K562 (cell line): ENCODE data around the gene RNF151. TPM values are rescaled to one million over a fixed set of nuclear protein-coding genes. Genes with fewer than 3 reads are reported as not detected.

Experiments
- MTF1 ChIP-seq: fragments of 250-450 bp; sonication (Bioruptor Pico); IDR thresholded peaks from 2 replicates; pipeline ENCODE4 v1.9.0; 2021; ENCODE audit warnings: moderate library complexity, mild to moderate bottlenecking, inconsistent platforms, borderline replicate concordance
- NCOA4 ChIP-seq: fragments of 450-650 bp; IDR thresholded peaks from 2 replicates; pipeline ENCODE4 v1.6.1; 2018; ENCODE audit warnings: mild to moderate bottlenecking; ENCODE audit not compliant: partially characterized antibody
- NFXL1 ChIP-seq: fragments of 450-650 bp; formaldehyde crosslinking; IDR thresholded peaks from 2 replicates; pipeline ENCODE4 v1.4.0; 2021; ENCODE audit warnings: mild to moderate bottlenecking
- RAD51 ChIP-seq: fragments of 450-650 bp; IDR thresholded peaks from 2 replicates; pipeline ENCODE4 v1.7.1; 2016; ENCODE audit warnings: low read depth, mild to moderate bottlenecking, borderline replicate concordance
- RNF2 ChIP-seq: sonication (generic); IDR thresholded peaks from 2 replicates; pipeline ENCODE4 v1.6.1; 2016
- TAF1 ChIP-seq: IDR thresholded peaks from 2 replicates; pipeline ENCODE4 v1.6.1; 2011; ENCODE audit warnings: mild to moderate bottlenecking, low read length, moderate library complexity; ENCODE audit not compliant: insufficient read depth, control insufficient read depth, severe bottlenecking; ENCODE audit errors: extremely low read depth
- TRIM28 ChIP-seq: fragments of 450-650 bp; IDR thresholded peaks from 2 replicates; pipeline ENCODE4 v1.6.1; 2017
- XRCC4 ChIP-seq: IDR thresholded peaks from one replicate; pipeline ENCODE4 v1.6.1; 2011; ENCODE audit not compliant: insufficient read depth, insufficient read length; ENCODE audit errors: extremely low read depth
- ZBTB34 ChIP-seq: fragments of 250-450 bp; sonication (Bioruptor Pico); IDR thresholded peaks from 2 replicates; pipeline ENCODE4 v1.8.0; 2021; ENCODE audit warnings: mild to moderate bottlenecking, moderate library complexity
- ZBTB7A ChIP-seq: IDR thresholded peaks from 2 replicates; pipeline ENCODE4 v1.6.1; 2011; ENCODE audit warnings: low read depth, mild to moderate bottlenecking, low read length, moderate library complexity, borderline replicate concordance; ENCODE audit not compliant: control insufficient read depth
- ZNF143 ChIP-seq: sonication (generic); formaldehyde crosslinking; IDR thresholded peaks from 2 replicates; pipeline ENCODE4 v1.9.0; 2022; ENCODE audit warnings: mild to moderate bottlenecking, missing genetic modification reagents
- ZNF239 ChIP-seq: fragments of 250-450 bp; sonication (Bioruptor Pico); IDR thresholded peaks from 2 replicates; pipeline ENCODE4 v1.4.0; 2020; ENCODE audit warnings: mild to moderate bottlenecking
- ZNF347 ChIP-seq: fragments of 450-650 bp; formaldehyde crosslinking; IDR thresholded peaks from 2 replicates; pipeline ENCODE4 v1.4.0; 2020; ENCODE audit warnings: low read depth, mild to moderate bottlenecking, moderate library complexity
- ZNF449 ChIP-seq: fragments of 250-450 bp; sonication (Bioruptor Pico); IDR thresholded peaks from 2 replicates; pipeline ENCODE4 v1.8.0; 2022; ENCODE audit warnings: moderate library complexity, mild to moderate bottlenecking, inconsistent platforms
- ZNF699 ChIP-seq: fragments of 250-450 bp; sonication (Bioruptor Pico); IDR thresholded peaks from 2 replicates; pipeline ENCODE4 v1.8.0; 2021; ENCODE audit warnings: mild to moderate bottlenecking, moderate library complexity; ENCODE audit not compliant: insufficient replicate concordance
- polyA plus RNA-seq, 8 experiments: library from polyadenylated mRNA; depleted of rRNA in 4 of 8; stranded (reverse) in 5 of 8; unstranded in 3 of 8; fragments of >200 nt; fragmentation: Nextera tagmentation in 2 of 8; fragmentation: Illumina TruSeq in 1 of 8; extraction: Ambion mirVana in 2 of 8; extraction: Trizol in 1 of 8; gene quantifications; 2 replicates each; pipeline versions ENCODE4 v1.2.1 to v1.2.3, GENCODE V29; 2011 to 2014; ENCODE audit warnings: inconsistent platforms in 1 of 8, missing spikeins in 1 of 8
- total RNA-seq, 7 experiments: library from RNA; depleted of rRNA in 6 of 7; stranded (reverse); fragments of >200 nt in 6 of 7; fragmentation: Illumina TruSeq in 2 of 7; extraction: Trizol in 2 of 7; gene quantifications; 2 replicates each; pipeline versions ENCODE4 v1.2.1 to v1.2.3, GENCODE V29; 2011 to 2021; ENCODE audit warnings: low replicate concordance in 1 of 7
- TF ChIP-seq, protein P1 (sequence below): fragments of 450-650 bp; IDR thresholded peaks from 2 replicates; pipeline ENCODE4 v1.6.1; 2018; ENCODE audit not compliant: partially characterized antibody
- TF ChIP-seq, protein P2 (sequence below): sonication (generic); formaldehyde crosslinking; IDR thresholded peaks from 2 replicates; pipeline ENCODE4 v1.4.0; 2020; ENCODE audit warnings: mild to moderate bottlenecking, missing genetic modification reagents

RNF151 gene
- total and polyA plus RNA-seq, 9 of the 15 experiments (the other 6 are each of a cell fraction or from before 2014, with no cell fraction given): not detected

GRCh38 chr16:1964506-1965395 is 1.9 kb upstream of the RNF151 start, which contains the start of gene RPS2 (continued):
- TF ChIP-seq TAF1: peak; percentile 99
- TF ChIP-seq ZNF449 (CRISPR knock-in tag): no peak
- 0 out of 2 replicates have a peak, but pooled peaks have one; percentile 23 for TF ChIP-seq RAD51
- TF ChIP-seq ZNF239 (CRISPR knock-in tag): 0 out of 2 replicates have a peak, but pooled peaks have one; percentile 39
- TF ChIP-seq ZNF143 (CRISPR knock-in tag): no peak; the same call in 1 of the 2 replicates
- TF ChIP-seq TRIM28: no peak
- TF ChIP-seq RNF2: no peak
- peak; percentile 58; the same call in 1 of the 2 replicates for TF ChIP-seq ZBTB7A
- TF ChIP-seq NFXL1 (CRISPR knock-in tag): no peak
- TF ChIP-seq, protein P1, sequence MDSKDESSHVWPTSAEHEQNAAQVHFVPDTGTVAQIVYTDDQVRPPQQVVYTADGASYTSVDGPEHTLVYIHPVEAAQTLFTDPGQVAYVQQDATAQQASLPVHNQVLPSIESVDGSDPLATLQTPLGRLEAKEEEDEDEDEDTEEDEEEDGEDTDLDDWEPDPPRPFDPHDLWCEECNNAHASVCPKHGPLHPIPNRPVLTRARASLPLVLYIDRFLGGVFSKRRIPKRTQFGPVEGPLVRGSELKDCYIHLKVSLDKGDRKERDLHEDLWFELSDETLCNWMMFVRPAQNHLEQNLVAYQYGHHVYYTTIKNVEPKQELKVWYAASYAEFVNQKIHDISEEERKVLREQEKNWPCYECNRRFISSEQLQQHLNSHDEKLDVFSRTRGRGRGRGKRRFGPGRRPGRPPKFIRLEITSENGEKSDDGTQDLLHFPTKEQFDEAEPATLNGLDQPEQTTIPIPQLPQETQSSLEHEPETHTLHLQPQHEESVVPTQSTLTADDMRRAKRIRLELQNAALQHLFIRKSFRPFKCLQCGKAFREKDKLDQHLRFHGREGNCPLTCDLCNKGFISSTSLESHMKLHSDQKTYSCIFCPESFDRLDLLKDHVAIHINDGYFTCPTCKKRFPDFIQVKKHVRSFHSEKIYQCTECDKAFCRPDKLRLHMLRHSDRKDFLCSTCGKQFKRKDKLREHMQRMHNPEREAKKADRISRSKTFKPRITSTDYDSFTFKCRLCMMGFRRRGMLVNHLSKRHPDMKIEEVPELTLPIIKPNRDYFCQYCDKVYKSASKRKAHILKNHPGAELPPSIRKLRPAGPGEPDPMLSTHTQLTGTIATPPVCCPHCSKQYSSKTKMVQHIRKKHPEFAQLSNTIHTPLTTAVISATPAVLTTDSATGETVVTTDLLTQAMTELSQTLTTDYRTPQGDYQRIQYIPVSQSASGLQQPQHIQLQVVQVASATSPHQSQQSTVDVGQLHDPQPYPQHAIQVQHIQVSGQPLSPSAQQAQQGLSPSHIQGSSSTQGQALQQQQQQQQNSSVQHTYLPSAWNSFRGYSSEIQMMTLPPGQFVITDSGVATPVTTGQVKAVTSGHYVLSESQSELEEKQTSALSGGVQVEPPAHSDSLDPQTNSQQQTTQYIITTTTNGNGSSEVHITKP: no peak
- TF ChIP-seq XRCC4: no peak
- TF ChIP-seq ZNF347: no peak
- no peak for TF ChIP-seq ZNF699 (CRISPR knock-in tag)
- TF ChIP-seq, protein P2, sequence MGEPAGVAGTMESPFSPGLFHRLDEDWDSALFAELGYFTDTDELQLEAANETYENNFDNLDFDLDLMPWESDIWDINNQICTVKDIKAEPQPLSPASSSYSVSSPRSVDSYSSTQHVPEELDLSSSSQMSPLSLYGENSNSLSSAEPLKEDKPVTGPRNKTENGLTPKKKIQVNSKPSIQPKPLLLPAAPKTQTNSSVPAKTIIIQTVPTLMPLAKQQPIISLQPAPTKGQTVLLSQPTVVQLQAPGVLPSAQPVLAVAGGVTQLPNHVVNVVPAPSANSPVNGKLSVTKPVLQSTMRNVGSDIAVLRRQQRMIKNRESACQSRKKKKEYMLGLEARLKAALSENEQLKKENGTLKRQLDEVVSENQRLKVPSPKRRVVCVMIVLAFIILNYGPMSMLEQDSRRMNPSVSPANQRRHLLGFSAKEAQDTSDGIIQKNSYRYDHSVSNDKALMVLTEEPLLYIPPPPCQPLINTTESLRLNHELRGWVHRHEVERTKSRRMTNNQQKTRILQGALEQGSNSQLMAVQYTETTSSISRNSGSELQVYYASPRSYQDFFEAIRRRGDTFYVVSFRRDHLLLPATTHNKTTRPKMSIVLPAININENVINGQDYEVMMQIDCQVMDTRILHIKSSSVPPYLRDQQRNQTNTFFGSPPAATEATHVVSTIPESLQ (CRISPR knock-in tag): no peak
- no peak for TF ChIP-seq NCOA4
- TF ChIP-seq MTF1 (CRISPR knock-in tag): no peak
- no peak for TF ChIP-seq ZBTB34 (CRISPR knock-in tag)
